Measurements from ENCODE around the gene OPN4.

- TF ChIP-seq CTCF (conservative IDR thresholded peaks at IDR 0.05; ENCODE audit: low read depth, low read length) = no peak
- TF ChIP-seq EZH2 (IDR thresholded peaks at IDR 0.05; ENCODE audit: borderline replicate concordance, low read depth, low read length, poor library complexity, severe bottlenecking) = no peak
Observed at GRCh38 chr10:86659161-86659691, 4.9 kb downstream of the OPN4 start.

Data from A673 (cell line).